ENCODE results near the gene ZNF774. TPM values are rescaled to one million over a fixed set of nuclear protein-coding genes. Genes with fewer than 3 reads are reported as not detected.
"Not testable (repeated sequence)": the region's sequence is repeated elsewhere in the genome, so short reads cannot be mapped to it uniquely, and the experiment has no call there.

ZNF774 gene
- total RNA-seq, 1 donor from 2014 or later: 5.6 TPM

GRCh38 chr15:90343302-90343790, 8.7 kb upstream of the ZNF774 start:
- intact Hi-C loops (cut with DNase I): no loop called here
- no peak for DNase-seq (ENCODE audit: low spot score)

DNA sequence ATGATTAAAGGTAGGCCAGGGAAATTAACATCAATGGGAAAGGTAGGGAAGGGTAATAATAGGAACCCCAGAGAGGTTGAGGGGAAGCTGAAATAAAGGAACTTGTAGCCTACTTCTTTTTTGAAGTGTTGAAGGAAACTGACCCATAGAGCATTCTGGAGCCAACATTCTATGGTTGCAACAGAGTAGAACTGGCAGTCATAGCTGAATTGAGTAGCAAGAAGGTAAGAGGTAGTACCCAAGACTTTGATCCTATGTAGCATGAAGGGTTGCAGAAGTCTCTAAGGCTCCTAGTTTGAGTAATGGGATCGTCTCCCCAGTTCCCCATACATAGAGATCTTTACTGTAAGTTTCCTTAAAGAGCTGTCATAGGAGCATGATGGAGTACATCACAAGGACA, 7.4 kb upstream of the ZNF774 start:
- intact Hi-C loops (cut with DNase I): no loop called here
- DNase-seq (ENCODE audit: low spot score): no peak

GRCh38 chr15:90345857-90346256, 6.2 kb upstream of the ZNF774 start:
- no peak for DNase-seq (ENCODE audit: low spot score)
- intact Hi-C loops (cut with DNase I): no loop called here

GRCh38 chr15:90347431-90348065, 4.5 kb upstream of the ZNF774 start:
- intact Hi-C loops (cut with DNase I); DNase-seq (ENCODE audit: low spot score): not testable (repeated sequence)

- no peak for DNase-seq (ENCODE audit: low spot score)
- intact Hi-C loops (cut with DNase I): no loop called here
These were observed 3.6 kb upstream of the ZNF774 start for GRCh38 chr15:90348456-90348855.

GRCh38 chr15:90349072-90349471, 3.0 kb upstream of the ZNF774 start:
- intact Hi-C loops (cut with DNase I): no loop called here

DNA sequence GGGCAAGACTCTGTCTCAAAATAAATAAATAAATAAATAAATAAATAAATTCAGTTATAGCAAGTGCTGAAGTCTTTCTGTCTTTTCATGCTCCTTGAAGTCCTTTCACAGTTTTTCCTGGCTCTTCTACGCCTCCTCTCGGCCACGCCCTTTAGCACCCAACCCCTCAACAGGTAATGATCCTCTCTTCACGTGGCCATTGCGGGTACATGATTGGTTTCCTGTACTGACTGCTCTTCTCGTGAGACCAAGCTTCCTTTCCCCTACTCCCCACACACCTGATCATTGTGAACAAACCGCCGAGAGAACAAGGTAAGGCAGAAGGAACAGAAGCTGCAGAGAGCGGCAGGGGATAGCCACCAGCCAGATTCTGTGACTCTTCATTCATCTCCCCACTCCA, 2.3 kb upstream of the ZNF774 start:
- DNase-seq (ENCODE audit: low spot score): no peak
- intact Hi-C loops (cut with DNase I): no loop called here

More at GRCh38 chr15:90349072-90349471, 3.0 kb upstream of the ZNF774 start:
- no peak for DNase-seq (ENCODE audit: low spot score)

DNA sequence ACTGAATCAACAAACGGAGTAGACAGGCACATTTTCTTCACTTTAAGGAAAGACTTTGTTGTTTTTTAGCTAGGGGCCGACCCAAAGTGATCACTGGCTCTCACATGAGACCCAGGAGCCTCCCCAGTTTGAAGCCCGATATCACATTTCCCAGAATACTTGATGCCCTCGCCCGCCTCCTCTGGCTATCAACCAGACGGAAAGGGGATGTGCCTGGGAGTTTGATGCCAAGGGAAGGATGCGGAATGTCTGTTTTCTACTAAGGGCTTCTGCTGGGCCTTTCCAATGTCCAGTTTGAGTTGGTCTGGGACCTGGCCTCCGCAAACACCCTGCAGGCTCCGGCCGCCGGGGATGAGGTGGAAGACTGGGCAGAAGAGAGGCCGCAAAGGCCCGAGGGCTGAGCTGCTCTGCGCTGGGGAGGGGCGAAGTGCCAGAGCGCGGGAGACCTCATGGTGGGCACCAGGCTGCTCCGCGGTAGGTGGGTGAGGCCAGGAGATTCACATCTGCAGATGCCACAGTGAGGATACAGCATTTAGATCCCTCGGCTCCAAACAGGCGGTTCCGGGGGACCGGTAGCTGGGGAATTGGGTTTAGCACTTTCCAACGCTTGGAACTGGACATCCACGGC, 491 bp upstream of the ZNF774 start:
- DNase-seq (ENCODE audit: low spot score): no peak
- intact Hi-C loops (cut with DNase I): no loop called here

GRCh38 chr15:90354986-90355385, 2.9 kb downstream of the ZNF774 start:
- no peak for DNase-seq (ENCODE audit: low spot score)
- intact Hi-C loops (cut with DNase I): no loop called here

DNA sequence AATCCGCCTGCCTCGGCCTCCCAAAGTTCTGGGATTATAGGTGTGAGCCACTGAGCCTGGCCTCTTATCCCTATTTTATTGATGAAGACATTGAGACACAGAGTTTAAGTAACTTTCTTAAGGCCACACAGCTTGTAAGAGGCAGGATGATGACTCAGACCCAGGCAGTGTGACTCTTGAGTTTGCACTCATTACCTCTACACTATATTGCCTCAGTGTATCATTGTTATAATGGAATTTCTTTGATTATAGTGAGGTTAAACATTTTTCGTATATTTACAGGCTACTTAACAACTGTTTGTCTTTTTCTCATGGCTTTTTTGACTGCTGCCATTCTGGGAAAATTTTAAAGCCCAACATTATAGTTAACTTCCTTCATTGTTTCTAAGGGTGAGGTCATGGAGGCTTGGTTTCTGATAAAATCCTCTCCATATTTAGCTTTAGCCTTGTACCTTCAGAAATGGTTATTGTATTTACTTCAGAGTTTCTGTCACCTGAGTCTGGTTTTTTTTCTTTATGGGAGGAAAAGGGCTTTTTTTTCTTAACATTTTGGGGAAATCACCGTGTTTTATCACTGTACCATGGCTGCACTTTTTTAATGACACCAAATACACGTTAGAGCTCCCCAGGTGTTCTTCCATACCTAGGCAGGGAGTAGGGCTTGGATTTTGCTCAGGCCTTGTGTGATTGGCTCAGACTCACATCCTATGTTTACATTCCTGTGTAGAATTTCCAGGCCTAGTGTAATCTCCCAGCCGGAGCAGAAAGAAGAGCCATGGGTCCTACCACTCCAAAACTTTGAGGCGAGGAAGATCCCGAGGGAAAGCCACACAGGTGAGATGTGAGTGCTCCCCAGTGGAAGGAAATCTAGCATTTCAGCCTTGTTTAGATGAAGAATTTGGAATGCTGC, 6.3 kb downstream of the ZNF774 start:
- DNase-seq (ENCODE audit: low spot score): no peak
- intact Hi-C loops (cut with DNase I): no loop called here

GRCh38 chr15:90360746-90361145, 8.7 kb downstream of the ZNF774 start:
- intact Hi-C loops (cut with DNase I): no loop called here
- DNase-seq (ENCODE audit: low spot score): no peak

DNA sequence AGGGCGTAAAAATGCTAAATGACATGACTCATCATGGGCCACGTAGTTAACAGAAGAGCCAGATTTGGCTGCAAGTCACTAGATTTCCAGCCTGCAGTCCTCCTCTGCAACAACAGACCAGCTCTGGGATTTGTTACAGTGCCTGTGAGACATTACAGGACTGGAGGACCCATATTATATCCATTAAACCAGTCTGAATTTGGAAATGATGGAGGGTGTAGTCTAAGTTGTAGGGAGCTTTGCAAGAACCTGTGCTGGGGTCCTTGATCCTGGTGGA, 10.8 kb downstream of the ZNF774 start:
- DNase-seq (ENCODE audit: low spot score): no peak
- intact Hi-C loops (cut with DNase I): loop anchor here (1.0 kb wide), 1 partner anchor 119 kb away; no protein-coding TSS in a partner anchor

DNA sequence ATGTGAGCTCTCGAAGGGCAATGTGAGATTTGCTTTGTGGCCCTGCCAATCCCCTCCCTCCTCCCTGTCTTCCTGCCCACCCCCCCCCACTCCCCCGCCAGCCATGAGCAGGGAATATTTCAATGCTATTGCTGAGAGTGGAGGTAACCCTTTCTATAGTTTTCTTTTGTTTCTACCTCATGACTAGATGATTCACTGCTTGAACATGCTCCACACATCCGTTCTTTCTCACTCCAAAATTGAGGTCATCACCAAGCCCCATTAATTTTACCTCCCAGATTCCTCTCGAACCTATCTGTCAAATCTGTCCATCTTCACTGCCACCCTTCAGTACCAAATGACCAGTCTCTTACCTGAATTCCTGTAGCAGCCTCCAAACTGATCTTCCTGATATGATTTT, 12.2 kb downstream of the ZNF774 start:
- DNase-seq (ENCODE audit: low spot score): no peak
- intact Hi-C loops (cut with DNase I): no loop called here

DNA sequence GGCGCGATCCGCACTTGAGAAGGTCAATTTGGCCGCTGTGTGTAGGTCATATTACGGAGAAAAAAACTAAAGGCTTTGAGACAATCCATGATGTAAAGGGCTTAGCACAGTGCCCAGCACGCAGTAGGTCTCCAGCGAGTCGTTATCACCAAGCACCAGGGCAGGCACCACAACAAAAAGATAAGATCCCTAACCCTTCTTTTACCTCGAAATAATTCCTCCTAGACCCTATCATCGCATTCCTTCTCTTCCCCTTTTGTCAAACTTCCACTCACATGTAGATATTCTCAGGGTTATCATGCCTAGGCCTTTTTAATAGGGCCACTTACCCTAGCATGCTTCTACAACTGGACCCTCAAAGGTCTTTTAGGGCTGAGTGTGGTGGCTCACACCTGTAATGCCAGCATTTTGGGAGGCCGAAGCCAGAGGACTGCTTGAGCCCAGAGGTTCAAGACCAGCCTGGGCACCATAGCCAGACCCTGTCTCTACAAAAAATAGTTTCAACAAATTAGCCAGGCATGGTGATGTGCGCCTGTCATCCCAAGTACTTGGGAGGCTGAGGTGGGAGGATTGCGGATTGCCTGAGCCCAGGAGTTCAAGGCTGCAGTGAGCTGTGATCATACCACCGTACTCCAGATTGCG, 13.5 kb downstream of the ZNF774 start:
- DNase-seq (ENCODE audit: low spot score): no peak
- intact Hi-C loops (cut with DNase I): no loop called here

DNA sequence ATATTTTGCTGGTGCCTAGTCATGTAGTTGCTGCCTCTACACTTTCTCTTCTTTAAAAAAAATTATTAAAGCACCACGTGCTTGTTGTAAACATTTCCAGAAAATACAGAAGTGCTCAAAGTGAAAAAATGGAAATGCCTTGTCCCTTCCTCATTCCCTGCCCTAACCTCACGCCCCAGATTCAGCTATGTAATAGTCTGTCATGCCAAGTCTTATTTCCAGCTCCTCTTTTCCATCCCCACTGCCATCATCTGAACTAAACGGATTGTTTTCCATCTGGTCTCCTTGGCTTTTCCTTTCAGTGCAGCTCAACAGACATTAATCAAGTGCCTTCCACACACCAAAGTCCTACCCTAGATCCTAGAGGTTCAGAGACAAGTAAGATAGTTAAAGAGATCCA, 15.5 kb downstream of the ZNF774 start:
- intact Hi-C loops (cut with DNase I): no loop called here
- DNase-seq (ENCODE audit: low spot score): no peak

- intact Hi-C loops (cut with DNase I): no loop called here
- DNase-seq (ENCODE audit: low spot score): no peak
These were observed 23.0 kb downstream of the ZNF774 start for GRCh38 chr15:90375071-90375470.

DNA sequence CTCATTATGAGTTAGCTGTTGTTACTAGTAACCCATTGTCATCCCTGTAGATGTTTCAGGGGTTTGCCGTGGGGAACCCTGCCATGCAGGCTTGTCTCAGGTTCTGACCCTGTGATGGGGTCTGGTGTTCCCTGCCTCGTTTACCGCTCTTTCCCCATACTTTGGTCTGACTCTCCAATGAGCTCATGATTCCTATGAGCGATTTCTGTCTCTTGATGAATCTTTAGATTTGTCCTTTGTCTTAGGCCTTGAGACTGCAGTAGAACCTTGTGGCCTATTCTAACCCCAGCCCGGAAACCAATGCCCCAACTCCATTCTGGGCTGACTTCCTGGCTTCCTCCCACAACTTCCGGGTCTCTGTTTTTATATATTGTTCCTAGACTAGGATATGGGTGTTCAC, 24.7 kb downstream of the ZNF774 start:
- no peak for DNase-seq (ENCODE audit: low spot score)
- intact Hi-C loops (cut with DNase I): no loop called here

DNA sequence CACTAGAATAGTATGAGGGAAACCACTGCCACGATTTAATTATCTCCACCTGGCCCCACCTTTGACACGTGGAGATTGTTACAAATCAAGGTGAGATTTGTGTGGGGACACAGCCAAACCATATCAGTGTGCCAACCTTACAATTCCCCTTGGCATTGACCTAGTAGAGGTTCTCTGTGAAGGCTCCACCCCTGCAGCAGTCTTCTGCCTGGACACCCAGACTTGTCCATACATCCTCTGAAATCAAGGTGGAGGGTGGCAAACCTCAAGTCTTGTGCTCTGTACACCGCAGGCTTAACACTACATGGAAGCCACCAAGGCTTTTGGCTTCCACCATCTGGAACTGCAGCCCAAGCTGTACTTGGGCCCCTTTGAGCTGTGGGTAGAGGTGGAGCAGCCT, 27.2 kb downstream of the ZNF774 start:
- intact Hi-C loops (cut with DNase I): no loop called here

DNA sequence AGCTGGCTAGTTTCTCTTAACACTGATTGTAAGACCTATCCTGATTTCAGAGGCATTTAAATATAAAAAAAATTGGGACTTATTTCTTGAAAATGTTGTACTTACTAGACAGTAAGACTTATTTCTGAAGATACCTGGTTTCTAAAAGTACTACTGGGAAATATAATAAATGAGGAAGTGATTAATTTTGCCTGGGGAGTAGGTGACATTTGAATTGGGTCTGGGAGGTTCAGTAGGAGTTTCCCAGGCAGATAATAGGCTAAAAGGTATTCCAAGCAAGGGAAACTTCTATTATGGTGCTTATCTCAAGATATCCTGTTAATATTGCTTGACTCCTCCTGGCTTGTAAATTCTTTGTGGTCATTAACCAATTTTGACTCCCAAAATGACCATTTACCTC, 29.4 kb downstream of the ZNF774 start:
- no peak for DNase-seq (ENCODE audit: low spot score)
- intact Hi-C loops (cut with DNase I): no loop called here

More for the DNA sequence above, 27.2 kb downstream of the ZNF774 start:
- no peak for DNase-seq (ENCODE audit: low spot score)

- intact Hi-C loops (cut with DNase I): no loop called here
- no peak for DNase-seq (ENCODE audit: low spot score)
These were observed 30.2 kb downstream of the ZNF774 start for GRCh38 chr15:90382320-90382719.

Measured in cardiac septum (tissue), 1 donor.